ENCODE results near the gene BIRC7.

Gene BIRC7, protein sequence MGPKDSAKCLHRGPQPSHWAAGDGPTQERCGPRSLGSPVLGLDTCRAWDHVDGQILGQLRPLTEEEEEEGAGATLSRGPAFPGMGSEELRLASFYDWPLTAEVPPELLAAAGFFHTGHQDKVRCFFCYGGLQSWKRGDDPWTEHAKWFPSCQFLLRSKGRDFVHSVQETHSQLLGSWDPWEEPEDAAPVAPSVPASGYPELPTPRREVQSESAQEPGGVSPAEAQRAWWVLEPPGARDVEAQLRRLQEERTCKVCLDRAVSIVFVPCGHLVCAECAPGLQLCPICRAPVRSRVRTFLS

DNA sequence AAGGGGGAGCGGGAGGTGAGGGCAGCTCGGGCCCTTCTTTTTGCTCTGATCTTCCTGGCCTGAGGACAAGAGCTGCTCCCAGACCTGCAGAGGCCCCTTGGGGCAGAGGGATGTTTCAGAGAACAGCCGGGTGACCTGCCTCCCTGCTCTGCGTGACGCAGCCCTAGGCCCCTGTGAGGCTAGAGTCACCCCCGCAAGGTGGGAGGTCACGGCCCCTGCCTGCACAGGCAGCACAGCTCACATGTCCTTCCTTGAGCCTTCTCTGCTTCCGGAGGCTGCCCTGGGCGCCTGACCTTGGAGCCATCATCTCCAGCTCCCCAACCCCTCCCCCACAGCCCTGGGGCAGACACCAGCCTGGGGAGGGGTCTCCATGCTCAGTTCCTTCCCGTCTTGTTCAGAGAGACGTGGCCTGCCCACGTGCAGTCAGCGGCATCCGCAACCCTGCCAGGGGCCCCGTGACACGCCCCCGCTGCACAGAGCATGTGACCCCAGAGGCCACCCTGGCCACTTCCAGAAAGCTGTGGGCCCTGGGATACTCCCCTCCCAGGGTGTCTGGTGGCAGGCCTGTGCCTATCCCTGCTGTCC lies at the start of gene BIRC7:
Gene BIRC7 (plus strand): TSS at position 507 of the 585 bp plus-strand sequence. CDS start 192 bp downstream, outside the sequence.
- no peak for DNase-seq

DNA sequence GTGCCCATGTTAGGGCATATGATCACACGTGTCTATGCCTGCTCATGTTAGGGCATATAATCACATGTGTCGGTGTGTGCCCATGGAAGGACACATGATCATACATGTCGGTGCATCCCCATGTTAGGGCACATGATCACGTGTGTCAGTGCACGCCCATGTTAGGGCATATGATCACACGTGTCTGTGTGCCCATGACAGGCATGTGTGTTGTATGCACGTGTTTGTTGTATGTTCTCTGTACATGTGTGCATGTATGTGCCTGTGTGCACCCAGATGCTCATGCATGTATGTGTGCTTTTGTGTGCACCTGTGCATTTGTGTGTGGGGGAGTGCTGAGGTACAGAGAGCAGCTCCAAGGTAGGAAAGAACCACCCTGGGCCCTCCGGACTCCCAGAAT lies 49.6 kb upstream of the BIRC7 start:
- no peak for DNase-seq

DNA sequence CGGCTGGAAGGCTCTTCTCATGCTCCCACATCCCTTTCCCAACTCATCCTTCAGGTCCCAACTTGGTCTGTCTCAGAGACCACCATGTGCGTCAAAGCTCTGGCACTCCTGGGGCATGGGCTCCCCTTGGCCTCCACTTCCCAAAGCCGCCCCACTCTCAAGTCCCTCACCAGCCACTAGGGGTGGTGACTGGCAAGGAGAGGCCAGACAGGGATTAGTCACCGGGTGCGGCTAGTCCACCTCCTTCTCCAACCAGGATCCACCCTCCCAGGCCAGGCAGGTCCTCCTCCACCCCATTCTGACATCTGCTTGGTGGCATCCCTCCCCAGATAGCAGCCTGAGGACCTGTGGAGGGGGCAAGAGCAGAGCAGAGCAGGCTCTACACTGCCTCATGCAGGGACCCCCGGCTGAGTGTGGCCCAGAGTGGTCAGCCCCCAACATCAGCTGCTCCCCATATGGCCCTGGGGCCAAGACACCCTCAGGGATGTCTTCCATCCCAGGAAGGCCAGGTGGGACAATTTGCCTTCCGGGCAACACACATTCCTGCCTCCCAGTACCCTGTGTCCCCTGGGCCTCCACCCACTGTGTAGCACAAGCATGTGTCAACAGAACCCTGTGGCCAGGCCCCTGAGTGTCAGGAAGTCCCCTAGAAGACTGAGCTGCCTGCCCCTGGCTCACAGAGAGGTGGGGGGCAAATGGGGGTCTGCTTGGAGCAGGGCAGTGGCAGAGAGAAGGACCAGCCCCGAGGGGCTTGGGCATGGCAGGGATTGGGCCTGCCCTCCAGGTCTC lies 49.0 kb upstream of the BIRC7 start:
- DNase-seq, result no peak

DNA sequence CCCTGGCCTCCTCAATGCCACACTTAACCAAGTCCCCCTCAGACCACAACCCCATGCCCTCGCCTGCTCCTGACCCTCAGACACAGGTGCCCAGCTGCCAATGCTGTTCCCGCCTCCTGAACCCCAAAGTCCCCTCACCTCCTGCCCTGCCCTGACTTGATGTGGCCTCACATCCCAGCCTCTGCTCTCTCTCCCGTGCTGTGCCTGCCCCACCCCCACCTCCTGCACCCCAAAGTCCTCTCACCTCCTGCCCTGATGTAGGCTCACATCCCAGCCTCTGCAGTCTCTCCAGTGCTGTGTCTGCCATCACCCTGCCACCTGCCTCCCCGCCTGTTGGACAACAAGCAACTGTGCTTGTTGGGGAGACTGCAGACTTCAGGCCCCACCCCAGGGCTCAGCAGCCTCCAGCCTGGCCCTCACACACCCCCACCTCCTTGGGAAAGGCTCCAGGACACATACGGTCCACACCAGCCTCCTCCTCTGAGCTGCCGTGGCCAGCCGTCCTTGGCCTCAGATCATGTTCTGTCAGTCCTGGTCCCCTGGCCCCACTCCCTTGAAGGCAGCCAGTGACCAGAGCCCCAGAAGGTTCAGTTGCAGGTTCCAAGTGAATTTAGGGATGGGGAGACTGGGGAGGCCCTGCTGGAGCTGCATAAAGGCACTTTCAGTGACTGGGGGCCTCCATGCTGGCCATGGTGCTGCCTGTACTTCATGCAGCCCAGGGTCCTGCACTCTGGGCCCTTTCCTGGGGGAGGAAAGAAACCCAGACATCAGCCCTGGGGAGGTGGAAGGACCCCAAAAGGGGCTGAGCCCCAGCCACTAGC lies 48.2 kb upstream of the BIRC7 start:
- no peak for DNase-seq

DNA sequence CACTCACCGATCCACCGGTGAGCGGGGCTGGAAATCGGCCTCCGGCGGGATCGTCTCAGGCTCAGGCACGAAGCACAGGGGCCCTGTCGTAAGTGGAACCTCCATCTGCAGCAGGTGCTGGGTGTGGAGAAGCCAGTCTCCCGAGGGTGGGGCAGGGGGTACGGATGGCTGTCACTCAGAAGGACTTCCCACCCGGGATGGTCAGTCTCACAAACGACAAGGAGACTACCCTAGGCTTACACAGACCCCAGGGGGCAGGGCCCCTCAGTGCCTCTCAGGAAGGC lies 47.6 kb upstream of the BIRC7 start:
- DNase-seq, result no peak

DNA sequence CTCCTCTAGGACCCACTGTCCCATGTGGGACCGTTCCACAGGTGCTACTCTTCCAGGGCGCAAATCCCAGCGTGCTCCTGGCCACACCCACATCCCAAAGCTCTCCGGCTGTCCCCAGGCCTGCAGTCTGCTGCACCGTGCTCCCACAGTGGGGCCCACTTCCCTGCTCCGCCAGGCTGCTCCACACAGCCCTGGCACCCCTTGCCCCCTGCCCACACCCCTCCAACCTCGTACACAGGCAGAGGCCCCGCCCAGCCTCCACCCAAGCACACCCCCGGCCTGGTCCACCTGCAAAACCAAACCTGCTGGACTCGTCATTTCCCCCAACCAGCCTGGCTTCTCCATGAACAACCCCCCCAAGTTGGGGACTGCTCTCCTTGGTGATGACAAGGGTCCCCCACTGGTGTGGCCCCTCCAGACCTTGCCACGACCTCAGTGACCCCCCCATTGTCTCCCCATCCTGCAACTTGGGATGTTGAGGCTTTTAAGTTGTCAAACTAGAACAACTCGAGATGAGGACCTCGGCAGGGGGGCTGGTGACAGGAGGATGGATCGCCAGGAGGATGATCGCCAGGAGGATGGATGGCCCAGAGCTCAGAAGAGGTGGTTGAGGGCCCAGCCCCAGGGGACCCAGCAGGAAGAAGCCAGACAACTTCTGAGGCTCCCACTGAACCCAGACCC lies 46.9 kb upstream of the BIRC7 start:
- no peak for DNase-seq

DNA sequence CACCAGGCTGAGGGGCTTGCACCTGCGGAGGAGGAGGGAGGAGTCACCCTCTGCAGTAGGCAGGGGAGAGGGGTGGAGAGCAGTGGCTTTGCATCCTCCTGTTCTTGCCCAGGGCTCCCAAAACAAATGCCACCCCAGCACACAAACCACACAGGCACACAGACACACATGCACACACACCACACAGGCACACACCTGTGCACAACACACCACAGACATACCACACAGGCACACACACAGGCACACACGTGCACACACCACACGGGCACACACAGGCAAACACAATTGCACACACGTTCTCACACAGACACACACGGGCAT lies 46.4 kb upstream of the BIRC7 start:
- no peak for DNase-seq

DNA sequence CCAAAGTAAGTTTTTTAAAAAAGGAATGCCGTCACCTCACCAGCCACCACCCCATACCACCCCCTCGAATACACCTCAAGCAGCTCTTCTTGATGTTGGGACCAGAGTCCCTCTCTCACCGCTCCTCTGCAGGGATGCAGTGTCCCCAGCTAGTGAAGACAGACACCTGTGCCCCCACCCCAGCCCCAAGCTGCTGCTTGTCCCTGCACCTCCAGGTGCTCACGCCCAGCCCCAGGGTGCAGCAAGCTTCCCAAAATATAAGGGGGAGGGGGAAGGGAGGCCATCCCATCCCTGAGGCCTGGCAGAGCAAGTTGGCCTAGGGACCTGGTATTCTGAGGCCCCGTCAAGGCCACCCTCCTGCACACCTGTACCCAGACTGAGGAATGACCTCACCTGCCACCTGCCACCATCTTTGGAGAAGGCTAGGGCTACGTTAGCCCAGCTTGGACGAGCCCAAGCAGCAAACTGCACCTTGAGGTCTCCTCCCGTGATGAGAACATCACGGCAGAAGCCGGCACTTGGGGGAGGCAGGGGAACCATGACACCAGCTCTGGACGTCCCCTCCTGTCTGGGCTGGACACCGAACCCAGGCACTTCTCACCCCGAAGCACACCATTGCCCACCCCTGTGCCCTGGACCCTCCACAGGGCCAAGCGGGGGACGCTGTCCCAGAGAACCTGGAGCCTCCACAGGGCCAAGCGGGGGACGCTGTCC lies 45.7 kb upstream of the BIRC7 start:
- DNase-seq, result no peak

DNA sequence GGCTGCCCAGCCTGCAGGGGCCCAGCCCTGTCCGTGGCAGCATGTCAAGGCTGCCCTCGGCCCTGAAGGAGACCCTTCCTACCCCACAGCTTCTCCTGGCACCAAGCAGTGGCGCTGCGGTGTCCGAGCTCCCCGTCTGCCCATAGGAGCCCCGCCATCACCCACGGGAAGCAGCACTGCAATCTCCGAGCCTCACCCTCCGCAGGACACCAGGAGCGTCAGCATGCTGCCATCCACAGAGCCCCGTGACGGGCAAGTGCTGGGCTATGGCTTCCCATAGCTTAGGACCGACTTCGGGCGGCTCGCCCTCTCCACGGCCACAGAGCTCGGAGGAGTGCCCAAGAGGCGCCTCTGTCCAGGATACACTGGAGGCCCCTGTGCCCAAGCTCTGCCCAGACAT lies 44.9 kb upstream of the BIRC7 start:
- DNase-seq, result no peak

DNA sequence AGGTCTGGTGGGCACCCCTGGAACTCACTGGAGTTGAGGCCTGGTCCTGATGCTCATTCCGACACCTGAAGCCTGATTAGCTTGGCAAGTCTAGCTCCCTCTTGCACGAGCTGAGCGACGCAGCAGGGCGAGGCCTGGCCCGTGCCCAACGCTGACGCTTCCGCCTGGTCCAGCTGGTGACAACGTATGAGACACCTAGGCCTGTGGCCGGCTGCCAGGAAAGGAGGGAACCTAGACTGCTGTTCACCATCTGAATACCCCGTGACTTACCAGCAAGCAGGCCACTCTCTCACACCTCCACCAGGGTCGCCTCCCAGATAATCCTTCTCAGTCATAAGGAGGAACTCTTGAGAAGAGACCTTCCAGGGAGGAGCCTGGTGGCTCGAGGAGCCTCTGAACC lies 44.3 kb upstream of the BIRC7 start:
- DNase-seq, result no peak

DNA sequence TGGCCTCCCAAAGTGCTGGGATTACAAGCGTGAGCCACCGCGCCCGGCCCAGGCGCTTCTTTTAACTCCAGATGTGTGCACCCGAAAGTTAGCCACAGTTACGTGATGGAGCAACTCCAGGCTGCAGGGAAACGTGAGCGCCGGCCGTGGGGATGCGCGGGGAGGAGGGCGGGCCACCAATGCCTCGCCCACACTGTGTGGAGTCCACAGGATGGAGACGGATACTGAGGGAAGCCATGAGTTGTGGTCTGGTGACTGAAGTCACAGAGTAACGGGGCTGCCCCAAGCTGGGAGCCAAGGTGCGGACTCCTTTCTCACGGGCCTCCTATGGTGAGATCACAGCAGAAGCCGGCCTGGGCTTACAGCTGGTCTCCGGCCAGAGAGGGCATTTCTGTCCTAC lies 43.0 kb upstream of the BIRC7 start:
- no peak for DNase-seq

DNA sequence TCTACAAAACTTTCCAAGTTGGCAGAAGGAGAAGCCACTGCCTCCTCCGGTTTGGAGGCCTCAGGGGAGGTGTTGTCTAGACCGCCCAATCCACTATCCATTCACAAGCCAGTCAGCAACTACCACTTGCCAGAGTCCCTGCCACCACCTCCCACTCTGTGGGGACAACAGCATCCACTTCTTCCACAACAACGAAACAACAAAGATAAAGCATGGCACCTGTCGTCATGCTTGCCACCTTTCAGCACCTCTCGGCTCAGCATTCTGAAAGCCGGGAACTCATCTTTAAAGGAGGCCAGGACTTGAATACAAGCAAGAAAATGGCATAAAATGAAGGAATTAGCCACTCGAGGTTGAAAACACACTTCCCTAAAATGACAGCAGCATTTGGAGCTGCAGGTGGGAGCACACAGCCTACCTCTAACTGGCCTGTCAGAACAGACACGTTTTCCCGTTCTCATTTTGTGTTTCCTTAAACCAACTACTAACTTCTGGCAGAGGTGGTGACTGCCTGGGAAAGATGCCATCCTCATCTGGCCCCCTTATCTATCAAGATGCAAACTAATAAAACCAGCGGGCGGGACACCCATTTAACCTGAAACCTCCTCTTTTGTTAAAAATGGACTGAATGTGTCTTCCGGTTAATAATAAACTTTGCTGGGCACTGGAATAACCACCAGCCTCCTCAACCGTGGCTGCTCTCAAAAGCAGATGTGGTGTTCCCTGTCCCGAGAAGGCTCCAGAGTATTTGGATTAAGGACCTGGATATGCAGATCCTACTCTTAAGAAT lies 41.5 kb upstream of the BIRC7 start:
- DNase-seq, result no peak

DNA sequence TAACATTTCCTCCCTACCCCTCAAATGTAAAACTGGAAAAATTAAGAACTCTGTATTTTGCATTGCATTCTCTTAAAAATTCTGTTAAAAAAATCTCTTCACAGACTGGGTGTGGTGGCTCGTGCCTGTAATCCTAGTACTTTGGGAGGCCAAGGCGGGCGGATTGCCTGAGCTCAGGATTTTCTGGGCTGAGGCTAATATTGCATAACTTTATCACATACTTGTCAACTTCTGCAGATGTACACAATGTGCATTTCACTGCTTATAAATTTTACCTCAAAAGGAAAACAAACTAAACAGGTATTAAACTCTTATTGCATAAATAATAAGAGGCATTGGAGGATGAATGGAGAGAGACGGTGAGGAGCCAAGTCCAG lies 40.9 kb upstream of the BIRC7 start:
- DNase-seq, result no peak

DNA sequence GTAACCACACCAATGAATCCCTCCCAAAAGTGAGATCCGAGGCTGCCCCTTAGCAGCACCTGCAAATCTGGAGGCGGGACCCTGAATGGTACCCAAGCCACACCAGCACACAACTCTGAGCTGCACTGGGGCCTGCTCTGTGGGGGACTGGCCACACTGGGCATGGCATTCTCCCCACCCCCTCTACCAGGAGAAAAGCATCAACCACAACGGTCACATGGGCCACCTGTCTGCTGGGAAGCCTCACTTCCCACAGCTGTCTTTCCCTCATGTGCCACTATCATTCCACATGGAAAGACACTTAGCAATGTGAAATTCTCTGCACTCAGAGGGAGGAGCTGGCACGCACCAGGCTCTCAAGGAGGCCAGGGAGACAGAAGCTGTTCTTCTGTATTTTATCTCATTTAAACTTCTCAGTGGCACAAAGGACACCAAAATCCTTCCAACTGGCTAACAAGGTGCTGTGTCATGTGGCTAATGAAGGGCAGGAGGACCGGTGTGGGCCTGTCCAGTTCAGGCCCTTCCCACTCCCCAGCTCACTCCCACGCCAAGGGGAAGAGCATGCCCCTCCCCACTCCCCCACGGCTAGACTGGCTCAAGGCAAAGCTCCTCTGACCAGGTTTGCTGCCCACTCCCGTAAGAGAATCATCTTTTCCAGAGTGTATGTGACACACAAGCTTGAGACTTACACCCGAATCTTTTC lies 38.8 kb upstream of the BIRC7 start:
- no peak for DNase-seq

DNA sequence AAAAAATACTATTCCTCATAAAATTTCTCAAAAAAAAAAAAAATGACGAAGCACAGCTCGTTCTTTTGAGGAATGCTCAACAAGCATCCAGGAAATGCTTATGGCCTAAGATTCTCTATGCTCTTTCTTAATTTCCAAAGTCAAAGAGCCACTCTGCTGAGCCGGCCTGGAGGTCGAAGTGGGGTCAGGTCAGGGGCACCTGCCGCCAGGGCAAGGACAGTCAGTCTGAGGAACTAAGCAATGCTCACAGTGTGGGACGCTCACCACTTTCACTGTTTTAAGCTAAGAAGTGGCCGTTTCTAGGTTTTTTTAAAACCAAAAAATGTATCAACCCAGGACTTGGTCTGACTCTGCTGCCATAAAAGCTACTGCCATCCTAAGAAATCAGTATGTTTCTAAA lies 37.1 kb upstream of the BIRC7 start:
- DNase-seq, result no peak

DNA sequence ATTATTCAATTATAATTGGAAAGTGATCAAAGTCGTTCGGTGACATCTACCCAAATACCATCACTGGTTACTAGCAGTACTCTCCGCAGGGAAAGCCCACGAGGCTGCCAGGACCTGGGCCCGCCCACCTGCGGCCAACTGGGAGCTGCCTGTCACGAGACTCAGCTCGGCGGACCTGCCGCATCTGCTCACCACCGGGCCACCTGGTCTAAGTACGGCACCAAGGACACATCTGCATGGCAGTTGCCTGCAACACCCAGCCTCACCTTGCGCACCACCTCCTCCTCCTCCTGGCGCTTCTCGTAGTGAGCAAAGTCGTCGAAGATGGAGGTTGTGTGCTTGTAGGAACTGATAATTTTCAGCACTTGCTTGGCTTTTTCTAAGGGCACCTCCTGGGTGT lies 33.7 kb upstream of the BIRC7 start:
- no peak for DNase-seq

DNA sequence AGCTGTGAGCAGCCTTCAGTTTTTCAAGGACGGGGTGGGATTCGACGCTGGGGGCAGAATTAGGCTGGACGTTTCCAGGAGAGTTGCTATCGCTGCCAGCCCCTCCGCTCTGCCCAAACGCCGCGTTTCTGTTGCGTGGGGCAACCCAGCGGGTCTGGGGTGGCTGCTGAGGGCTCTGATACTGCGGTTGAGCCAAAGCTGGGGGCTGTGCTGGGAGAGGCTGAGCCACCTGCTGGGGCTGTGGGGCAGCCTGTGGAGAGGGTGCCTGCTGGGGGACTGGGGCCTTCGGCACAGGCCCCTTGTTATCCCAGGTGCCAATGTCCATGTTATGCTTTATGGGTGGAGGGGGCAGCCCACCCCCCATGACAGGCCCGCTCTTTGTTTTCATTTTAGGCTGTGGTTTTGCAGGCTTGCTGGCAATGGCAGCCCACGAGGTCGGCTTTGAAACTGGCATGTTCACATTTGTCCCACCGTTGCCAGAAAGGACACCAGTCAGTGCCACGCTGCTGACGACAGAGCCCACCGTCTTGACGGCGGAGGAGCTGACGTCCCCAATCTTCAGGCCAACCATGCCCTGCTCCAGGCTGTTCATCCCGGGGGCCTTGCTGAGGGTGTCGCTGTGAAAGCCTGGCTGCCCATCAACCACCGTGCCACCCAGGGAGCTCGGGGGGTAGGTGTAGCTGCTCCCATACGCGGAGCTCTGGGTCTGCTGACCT lies 32.7 kb upstream of the BIRC7 start:
- no peak for DNase-seq

DNA sequence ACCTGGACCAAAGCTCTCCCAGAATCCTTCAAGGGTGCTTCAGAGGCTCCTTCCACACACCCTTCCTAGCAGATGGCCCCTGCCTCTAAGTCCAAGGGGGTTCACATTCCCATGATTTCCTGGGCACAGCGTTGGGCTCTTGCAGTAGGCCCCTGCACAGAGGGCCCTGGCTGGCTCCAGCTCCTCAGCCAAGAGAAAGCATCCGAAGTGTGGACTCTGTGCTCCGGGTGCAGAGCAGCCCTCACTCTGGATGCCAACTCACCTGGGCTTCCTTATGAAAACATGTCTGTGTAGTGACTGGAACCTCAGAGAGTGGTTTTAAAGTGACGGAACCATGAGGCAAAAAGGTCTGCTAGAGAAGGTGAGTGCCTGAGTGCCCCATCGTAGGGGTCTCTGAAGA lies 31.3 kb upstream of the BIRC7 start:
- no peak for DNase-seq

DNA sequence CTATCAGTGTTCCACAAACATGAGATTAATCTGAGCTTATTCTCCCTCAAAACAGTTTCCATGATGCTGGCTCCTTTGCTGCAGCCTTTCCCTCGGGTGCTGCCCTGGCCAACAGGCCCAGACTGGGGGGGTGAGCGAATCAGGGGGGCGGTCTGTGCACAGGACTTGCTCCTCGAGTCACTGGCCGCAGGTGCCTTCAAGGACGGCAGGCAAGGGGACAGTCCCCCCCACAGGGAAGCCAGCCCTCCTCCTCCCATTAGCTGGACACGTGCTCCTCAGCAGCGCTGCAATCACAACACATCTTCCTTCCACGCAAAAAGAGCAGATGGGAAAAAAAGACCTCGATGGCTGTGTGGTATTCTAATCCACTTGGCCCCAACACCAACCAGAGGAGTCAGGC lies 29.8 kb upstream of the BIRC7 start:
- no peak for DNase-seq

DNA sequence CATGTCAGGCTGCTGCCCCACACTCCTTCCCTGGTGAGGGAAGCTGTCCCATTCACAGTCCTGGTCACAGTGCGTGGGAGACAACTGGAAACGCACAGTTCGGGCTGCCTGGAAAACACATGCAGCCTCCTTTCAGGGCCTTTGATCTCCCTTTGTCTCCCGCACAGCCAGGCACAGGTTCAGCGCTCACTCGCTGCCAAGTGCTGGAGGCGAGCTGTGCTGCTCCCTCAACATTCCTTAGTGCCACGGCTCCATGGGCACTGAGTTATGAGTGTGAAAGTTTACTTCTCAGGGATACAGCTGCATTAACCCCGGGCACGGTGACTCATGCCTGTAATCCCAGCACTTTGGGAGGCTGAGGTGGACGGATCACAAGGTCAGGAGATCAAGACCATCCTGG lies 28.8 kb upstream of the BIRC7 start:
- no peak for DNase-seq
